ENCODE measurements around the gene PEX1. TPM values are rescaled to one million over a fixed set of nuclear protein-coding genes. Genes with fewer than 3 reads are reported as not detected.

The PEX1 gene
- total and polyA plus RNA-seq, 9 of the 15 experiments (the other 6 are each of a cell fraction or from before 2014, with no cell fraction given) = 9.4 to 32.2 (median 19.9) TPM

DNA sequence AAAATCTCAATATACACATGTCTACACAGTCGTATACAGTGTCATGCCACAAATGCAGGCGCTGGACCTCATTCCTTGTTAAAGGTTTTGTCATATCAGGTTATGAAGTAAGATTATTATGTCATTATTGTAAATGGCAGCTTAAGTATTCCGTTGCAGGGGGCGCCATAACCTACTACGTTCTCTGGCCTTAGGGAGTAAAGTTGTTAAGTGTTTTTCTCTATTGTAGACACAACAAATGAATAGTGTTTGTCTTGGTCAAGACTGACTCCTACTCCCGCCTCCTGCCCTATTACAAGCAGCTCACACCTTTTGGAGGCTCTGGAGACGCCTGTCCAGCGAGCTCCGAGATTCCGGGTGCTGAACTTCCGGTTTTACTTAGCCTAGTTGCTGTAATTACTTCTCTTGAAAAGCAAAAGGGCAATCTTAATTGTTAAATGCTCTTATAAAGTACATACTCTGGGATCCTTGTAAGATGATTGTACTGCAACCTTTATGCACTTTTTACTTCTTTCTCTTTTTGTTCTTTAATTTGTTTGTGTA, 80.0 kb downstream of the PEX1 start (continued):
- peak; percentile 55; the same call in 1 of the 2 replicates for TF ChIP-seq TEAD4 (IDR thresholded peaks at IDR 0.05; ENCODE audit: low read length)
- no peak for TF ChIP-seq TEAD4 (CRISPR knock-in tag; IDR thresholded peaks at IDR 0.05; ENCODE audit: borderline replicate concordance)
- TF ChIP-seq, protein P1, sequence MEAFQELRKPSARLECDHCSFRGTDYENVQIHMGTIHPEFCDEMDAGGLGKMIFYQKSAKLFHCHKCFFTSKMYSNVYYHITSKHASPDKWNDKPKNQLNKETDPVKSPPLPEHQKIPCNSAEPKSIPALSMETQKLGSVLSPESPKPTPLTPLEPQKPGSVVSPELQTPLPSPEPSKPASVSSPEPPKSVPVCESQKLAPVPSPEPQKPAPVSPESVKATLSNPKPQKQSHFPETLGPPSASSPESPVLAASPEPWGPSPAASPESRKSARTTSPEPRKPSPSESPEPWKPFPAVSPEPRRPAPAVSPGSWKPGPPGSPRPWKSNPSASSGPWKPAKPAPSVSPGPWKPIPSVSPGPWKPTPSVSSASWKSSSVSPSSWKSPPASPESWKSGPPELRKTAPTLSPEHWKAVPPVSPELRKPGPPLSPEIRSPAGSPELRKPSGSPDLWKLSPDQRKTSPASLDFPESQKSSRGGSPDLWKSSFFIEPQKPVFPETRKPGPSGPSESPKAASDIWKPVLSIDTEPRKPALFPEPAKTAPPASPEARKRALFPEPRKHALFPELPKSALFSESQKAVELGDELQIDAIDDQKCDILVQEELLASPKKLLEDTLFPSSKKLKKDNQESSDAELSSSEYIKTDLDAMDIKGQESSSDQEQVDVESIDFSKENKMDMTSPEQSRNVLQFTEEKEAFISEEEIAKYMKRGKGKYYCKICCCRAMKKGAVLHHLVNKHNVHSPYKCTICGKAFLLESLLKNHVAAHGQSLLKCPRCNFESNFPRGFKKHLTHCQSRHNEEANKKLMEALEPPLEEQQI (IDR thresholded peaks at IDR 0.05) = no peak; the same call in 1 of the 2 replicates
- TF ChIP-seq NCOA2 (IDR thresholded peaks at IDR 0.05; ENCODE audit: partially characterized antibody in 2 of 2) = no peak
- TF ChIP-seq RAD21 (CRISPR knock-in tag; conservative IDR thresholded peaks at IDR 0.05 in 1 of 2, IDR thresholded peaks at IDR 0.05 in 1 of 2) = peak; percentile 7 to 33; a peak in 1 of 4 replicates
- no peak for TF ChIP-seq ZNF436 (CRISPR knock-in tag; IDR thresholded peaks at IDR 0.05)
- TF ChIP-seq ELF2 (CRISPR knock-in tag; IDR thresholded peaks at IDR 0.05) = no peak
- no peak for TF ChIP-seq NFIX (CRISPR knock-in tag; IDR thresholded peaks at IDR 0.05; ENCODE audit: low read depth)
- no peak for TF ChIP-seq ZEB2 (IDR thresholded peaks at IDR 0.05)
- no peak for TF ChIP-seq SAFB (IDR thresholded peaks at IDR 0.05; ENCODE audit: borderline replicate concordance, low read depth, low read length)
- no peak for TF ChIP-seq NR2F6 (CRISPR knock-in tag; IDR thresholded peaks at IDR 0.05)
- TF ChIP-seq TAF15 (IDR thresholded peaks at IDR 0.05; ENCODE audit: low read depth, low read length) = no peak
- TF ChIP-seq ZNF695 (CRISPR knock-in tag; IDR thresholded peaks at IDR 0.05) = no peak
- TF ChIP-seq BCL6 (CRISPR knock-in tag; IDR thresholded peaks at IDR 0.05) = no peak
- no peak for TF ChIP-seq DDX20 (tag; IDR thresholded peaks at IDR 0.05; ENCODE audit: low read depth)
- TF ChIP-seq, protein P2, sequence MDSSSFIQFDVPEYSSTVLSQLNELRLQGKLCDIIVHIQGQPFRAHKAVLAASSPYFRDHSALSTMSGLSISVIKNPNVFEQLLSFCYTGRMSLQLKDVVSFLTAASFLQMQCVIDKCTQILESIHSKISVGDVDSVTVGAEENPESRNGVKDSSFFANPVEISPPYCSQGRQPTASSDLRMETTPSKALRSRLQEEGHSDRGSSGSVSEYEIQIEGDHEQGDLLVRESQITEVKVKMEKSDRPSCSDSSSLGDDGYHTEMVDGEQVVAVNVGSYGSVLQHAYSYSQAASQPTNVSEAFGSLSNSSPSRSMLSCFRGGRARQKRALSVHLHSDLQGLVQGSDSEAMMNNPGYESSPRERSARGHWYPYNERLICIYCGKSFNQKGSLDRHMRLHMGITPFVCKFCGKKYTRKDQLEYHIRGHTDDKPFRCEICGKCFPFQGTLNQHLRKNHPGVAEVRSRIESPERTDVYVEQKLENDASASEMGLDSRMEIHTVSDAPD (CRISPR knock-in tag; IDR thresholded peaks at IDR 0.05) = no peak
- no peak for TF ChIP-seq CAMTA2 (CRISPR knock-in tag; conservative IDR thresholded peaks at IDR 0.05)
- TF ChIP-seq ATF7 (IDR thresholded peaks at IDR 0.05) = peak; percentile 89
- no peak for TF ChIP-seq GABPB2 (CRISPR knock-in tag; conservative IDR thresholded peaks at IDR 0.05)
- TF ChIP-seq MED1 (CRISPR knock-in tag; IDR thresholded peaks at IDR 0.05; ENCODE audit: borderline replicate concordance) = no peak
- peak; percentile 28; the same call in 1 of the 2 replicates for TF ChIP-seq ARID1B (IDR thresholded peaks at IDR 0.05)
- TF ChIP-seq ZNF644 (tag; IDR thresholded peaks at IDR 0.05; ENCODE audit: low read depth) = no peak
- no peak for TF ChIP-seq ATF1 (CRISPR knock-in tag; IDR thresholded peaks at IDR 0.05)
- TF ChIP-seq ATF1 (tag; IDR thresholded peaks at IDR 0.05) = peak; percentile 88
- TF ChIP-seq, protein P3, sequence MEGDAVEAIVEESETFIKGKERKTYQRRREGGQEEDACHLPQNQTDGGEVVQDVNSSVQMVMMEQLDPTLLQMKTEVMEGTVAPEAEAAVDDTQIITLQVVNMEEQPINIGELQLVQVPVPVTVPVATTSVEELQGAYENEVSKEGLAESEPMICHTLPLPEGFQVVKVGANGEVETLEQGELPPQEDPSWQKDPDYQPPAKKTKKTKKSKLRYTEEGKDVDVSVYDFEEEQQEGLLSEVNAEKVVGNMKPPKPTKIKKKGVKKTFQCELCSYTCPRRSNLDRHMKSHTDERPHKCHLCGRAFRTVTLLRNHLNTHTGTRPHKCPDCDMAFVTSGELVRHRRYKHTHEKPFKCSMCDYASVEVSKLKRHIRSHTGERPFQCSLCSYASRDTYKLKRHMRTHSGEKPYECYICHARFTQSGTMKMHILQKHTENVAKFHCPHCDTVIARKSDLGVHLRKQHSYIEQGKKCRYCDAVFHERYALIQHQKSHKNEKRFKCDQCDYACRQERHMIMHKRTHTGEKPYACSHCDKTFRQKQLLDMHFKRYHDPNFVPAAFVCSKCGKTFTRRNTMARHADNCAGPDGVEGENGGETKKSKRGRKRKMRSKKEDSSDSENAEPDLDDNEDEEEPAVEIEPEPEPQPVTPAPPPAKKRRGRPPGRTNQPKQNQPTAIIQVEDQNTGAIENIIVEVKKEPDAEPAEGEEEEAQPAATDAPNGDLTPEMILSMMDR (IDR thresholded peaks at IDR 0.05 in 2 of 3, conservative IDR thresholded peaks at IDR 0.05 in 1 of 3; ENCODE audit: insufficient read depth in 2 of 3, low read depth in 1 of 3, low read length in 3 of 3) = peak; percentile 28 to 70 (median 67); a peak in 5 of 6 replicates
- TF ChIP-seq KAT7 (CRISPR knock-in tag; IDR thresholded peaks at IDR 0.05; ENCODE audit: borderline replicate concordance) = no peak; the same call in 1 of the 2 replicates

Measured in K562 (cell line).